Anterior cingulate cortex (tissue), 58 donors: ENCODE data around the gene DYNC2H1.

Source experiments
- DNase-seq, 58 donors: peaks; one replicate each; lab custom pipeline; 2025; lab: John Stamatoyannopoulos, UW

The DYNC2H1 gene

DNA sequence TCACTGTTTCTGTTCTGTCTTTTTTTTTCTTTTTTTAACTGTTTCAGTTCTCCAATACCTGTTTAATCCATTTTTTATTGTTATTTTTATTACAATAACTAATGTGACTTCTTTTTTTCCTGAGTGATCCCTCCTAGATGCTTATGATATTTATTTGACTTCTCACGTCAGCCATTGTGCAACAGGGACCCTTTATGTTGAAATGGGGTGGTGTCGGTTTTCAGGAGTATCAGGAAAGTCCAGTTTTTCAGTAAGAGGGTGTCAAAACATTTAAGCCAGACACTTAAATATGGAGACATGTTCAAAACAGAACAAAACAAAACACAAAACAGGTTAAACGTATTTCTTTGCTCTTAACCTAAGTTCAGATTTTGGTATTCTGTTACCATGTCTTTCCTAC, 418.8 kb downstream of the DYNC2H1 start:
- DNase-seq: no peak

DNA sequence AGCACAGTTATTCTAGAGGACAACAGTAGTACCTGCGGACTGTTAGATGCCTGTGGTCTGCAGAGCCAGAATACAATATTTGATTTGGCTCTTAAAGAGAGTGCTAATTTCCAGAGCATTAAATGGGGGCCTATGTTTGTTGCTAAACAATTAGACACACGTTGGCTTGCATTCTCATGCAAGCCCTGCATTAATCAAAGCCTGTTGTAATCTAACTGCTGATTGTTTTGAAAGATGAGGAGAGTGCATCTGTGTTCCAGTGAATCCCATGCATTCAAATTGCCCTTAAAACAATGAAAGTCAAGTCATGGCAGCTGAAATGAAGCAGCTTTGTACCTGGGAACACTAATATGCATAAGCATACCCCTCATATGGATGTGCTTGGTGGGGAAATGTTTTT, 419.4 kb downstream of the DYNC2H1 start:
- no peak for DNase-seq

DNA sequence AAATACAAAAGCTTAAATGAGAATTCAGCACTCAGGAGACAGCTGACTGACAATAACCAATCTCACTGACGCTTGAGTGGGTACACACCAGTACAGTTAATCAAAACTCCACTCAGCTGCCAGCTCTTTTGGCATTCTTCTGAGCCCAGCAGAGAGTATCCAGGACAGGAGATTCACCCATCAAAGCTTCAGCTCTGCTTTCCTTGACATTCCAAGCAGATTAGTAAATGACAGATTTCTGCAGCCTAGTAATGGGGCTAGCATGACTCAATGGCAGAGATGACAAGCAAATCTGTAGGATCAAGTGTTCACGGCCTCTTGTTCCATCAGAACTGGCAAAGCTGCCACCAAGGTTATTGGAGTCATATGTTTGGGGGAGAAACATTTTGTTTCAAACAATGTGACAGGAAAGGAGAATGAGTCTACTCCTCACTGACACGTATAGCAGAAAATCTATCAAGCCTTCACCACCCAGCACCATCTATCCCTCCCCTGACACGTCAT, 420.0 kb downstream of the DYNC2H1 start:
- peak in 1 of 58 donors; percentile 16 for DNase-seq
